ENCODE data around the gene ZNF577.

ZNF577 gene

GRCh38 chr19:51861870-51862622 lies 25.7 kb downstream of the ZNF577 start:
- no peak for FAIRE-seq

DNA sequence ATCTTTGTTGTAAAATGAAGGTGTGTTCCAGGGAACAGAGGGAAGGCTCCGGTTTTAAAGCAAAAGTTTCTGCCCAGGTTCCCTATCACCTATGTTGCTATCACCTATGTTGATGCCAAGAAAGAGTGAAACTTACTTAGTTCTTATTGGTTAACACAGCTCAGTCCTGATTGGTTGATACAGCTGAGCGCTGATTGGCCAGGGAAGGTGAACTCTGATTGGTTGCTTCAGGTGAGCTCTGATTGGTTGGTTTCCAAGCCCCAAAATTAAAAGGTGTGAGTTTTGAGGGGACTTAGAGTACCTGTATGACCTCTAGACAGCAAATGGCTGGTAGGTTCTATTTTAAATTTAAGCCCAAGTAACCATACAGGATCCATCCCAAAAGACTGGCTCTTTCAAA lies 50.6 kb downstream of the ZNF577 start:
- FAIRE-seq = no peak

DNA sequence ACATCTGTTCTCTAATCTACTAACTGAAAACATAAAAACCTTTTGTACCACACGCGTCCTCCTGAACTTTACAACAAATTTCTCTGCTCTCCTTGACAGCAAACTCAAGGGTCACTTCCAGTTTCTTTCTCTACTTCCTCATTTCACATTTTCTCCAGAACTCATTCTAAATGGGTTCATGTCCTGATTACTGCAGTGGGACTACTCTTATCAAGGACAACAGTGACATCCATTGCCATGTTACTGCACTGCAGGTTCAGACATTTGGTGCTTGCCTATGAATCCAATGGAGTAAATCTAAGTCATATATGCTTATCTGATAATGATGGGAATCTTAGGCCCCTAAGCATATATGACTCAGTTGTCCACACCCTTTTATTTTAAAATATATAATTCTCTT lies 57.5 kb downstream of the ZNF577 start:
- no peak for FAIRE-seq

GRCh38 chr19:51824281-51825005 lies 63.3 kb downstream of the ZNF577 start:
- FAIRE-seq = no peak

DNA sequence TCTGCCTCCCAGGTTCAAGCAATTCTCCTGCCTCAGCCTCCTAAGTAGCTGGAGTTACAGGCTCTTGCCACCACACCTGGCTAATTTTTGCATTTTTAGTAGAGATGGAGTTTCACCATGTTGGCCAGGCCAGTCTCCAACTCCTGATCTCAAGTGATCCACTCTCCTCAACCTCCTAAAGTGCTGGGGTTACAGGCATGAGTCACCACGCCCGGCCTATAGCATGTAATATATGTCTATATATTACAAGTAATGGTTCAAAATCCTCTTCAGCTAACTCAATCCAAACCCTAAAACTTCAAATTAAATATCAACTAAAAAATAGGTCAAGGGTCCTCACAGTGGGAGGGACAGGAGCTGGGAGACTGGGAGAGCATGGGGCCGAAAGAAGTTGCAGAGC lies 64.8 kb downstream of the ZNF577 start:
- no peak for FAIRE-seq

DNA sequence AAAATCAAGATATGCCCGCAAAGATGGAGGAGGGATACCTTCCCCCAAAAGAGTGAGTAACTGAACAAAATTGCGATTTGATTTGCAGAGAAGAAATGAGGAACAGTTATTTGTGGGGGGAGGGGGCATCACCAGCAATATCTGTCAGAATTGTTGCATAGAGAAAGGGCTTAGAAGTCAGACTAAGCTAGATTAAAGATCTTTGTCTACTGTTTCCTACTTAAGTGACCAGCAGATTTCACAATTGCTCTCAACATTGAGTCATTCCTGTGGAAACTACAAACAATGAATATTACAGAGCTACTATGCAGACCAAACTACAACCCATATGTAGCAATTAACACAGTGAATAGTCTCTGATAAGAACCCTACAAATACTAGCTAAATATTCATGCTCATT lies 65.4 kb downstream of the ZNF577 start:
- FAIRE-seq = no peak

DNA sequence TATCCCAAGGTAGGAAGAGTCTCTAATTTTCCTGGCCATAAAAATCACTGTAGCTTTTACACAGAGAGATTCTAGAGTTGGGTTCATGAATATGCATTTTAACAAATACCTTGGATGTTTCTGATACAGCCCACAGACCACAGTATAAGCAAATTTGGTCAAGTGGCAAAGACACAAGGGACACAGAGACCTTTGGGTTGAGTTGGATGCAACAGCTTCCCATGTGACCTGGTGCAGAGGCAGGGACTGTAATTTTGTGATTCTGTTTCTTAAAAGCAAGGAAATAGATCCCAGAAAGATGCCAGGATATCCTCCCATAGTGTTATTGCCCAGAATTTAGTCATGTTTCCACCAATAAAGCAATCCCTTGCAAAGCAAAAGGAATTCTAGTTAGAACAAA lies 65.8 kb downstream of the ZNF577 start:
- FAIRE-seq = no peak

- no peak for FAIRE-seq
Measured at GRCh38 chr19:51821456-51821855, 66.3 kb downstream of the ZNF577 start.

Data from endometrium (tissue), 2 donors.